ENCODE data around the gene CDC27.

- TF ChIP-seq, protein P1, sequence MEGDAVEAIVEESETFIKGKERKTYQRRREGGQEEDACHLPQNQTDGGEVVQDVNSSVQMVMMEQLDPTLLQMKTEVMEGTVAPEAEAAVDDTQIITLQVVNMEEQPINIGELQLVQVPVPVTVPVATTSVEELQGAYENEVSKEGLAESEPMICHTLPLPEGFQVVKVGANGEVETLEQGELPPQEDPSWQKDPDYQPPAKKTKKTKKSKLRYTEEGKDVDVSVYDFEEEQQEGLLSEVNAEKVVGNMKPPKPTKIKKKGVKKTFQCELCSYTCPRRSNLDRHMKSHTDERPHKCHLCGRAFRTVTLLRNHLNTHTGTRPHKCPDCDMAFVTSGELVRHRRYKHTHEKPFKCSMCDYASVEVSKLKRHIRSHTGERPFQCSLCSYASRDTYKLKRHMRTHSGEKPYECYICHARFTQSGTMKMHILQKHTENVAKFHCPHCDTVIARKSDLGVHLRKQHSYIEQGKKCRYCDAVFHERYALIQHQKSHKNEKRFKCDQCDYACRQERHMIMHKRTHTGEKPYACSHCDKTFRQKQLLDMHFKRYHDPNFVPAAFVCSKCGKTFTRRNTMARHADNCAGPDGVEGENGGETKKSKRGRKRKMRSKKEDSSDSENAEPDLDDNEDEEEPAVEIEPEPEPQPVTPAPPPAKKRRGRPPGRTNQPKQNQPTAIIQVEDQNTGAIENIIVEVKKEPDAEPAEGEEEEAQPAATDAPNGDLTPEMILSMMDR (conservative IDR thresholded peaks at IDR 0.05; ENCODE audit: low read length), result no peak
- no peak for TF ChIP-seq EZH2phosphoT487 (IDR thresholded peaks at IDR 0.05; ENCODE audit: borderline replicate concordance)
Measured at GRCh38 chr17:47225436-47225858, 36.4 kb upstream of the CDC27 start.

Data from Loucy (cell line).